Suprapubic skin (tissue), 4 donors: ENCODE results near the gene PSMC4. TPM values are rescaled to one million over a fixed set of nuclear protein-coding genes. Genes with fewer than 3 reads are reported as not detected.

Experiments used
- DNase-seq, 2 donors: peaks; one replicate each; pipeline ENCODE4 v3.0.0-alpha.2; 2019; ENCODE audit warnings: low spot score in 2 of 2
- H3K27ac ChIP-seq: fragments of 200-600 bp; sonication (generic); one replicate; pipeline ENCODE4 v1.5.1; 2019
- H3K27me3 ChIP-seq: fragments of 200-600 bp; sonication (generic); one replicate; pipeline ENCODE4 v1.5.1; 2019
- H3K36me3 ChIP-seq: fragments of 200-600 bp; sonication (generic); one replicate; pipeline ENCODE4 v1.5.1; 2019
- H3K4me1 ChIP-seq: fragments of 200-600 bp; sonication (generic); one replicate; pipeline ENCODE4 v1.5.1; 2019
- H3K4me3 ChIP-seq: fragments of 200-600 bp; sonication (generic); one replicate; pipeline ENCODE4 v1.5.1; 2019; ENCODE audit warnings: mild to moderate bottlenecking
- H3K9me3 ChIP-seq: fragments of 200-600 bp; sonication (generic); one replicate; pipeline ENCODE4 v1.5.1; 2019
- CTCF ChIP-seq, 2 donors: fragments of 200-600 bp in 1 of 2; fragments of 450-650 bp in 1 of 2; sonication (generic) in 1 of 2; IDR thresholded peaks; one replicate each; pipeline ENCODE4 v1.5.1; 2016 to 2019; ENCODE audit warnings: antibody characterized with exemption in 2 of 2, mild to moderate bottlenecking in 1 of 2, moderate library complexity in 1 of 2
- EP300 ChIP-seq: sonication (generic); formaldehyde crosslinking; IDR thresholded peaks from one replicate; pipeline ENCODE4 v1.6.1; 2017; ENCODE audit warnings: antibody characterized with exemption
- POLR2A ChIP-seq, 2 donors: fragments of 450-650 bp; IDR thresholded peaks; one replicate each; pipeline ENCODE4 v1.6.1; 2017; ENCODE audit warnings: antibody characterized with exemption in 2 of 2, mild to moderate bottlenecking in 2 of 2, moderate library complexity in 2 of 2
- POLR2AphosphoS5 ChIP-seq, 3 donors: sonication (generic); formaldehyde crosslinking; IDR thresholded peaks; one replicate each; pipeline ENCODE4 v1.6.1; 2017; ENCODE audit warnings: antibody characterized with exemption in 3 of 3
- WGBS: methylation state at CpG from one replicate; pipeline ENCODE4 v1.1.5; 2018; 5-methylcytosine and 5-hydroxymethylcytosine counted together
- total RNA-seq, 4 donors: library from RNA; depleted of rRNA; stranded (reverse); fragments of >200 nt; gene quantifications; one replicate each; pipeline ENCODE4 v1.1.0, GENCODE V29; 2016

The PSMC4 gene
- total RNA-seq, 4 donors from 2014 or later = 53.8 to 109 (median 95.9) TPM

- DNase-seq = no peak
- Histone ChIP-seq H3K4me1 (no peaks in the 10 kb centered on the region), H3K4me3 (no peak overlapping the region), H3K27ac (no peak overlapping the region), H3K27me3 (no peaks in the 10 kb centered on the region), H3K9me3 (no peaks in the 10 kb centered on the region), H3K36me3 (no peaks in the 10 kb centered on the region)
- WGBS = 89% methylated on average over 3 of the region's 3 CpGs
- no peak for TF ChIP-seq EP300
- no peak for TF ChIP-seq CTCF (IDR thresholded peaks at IDR 0.05)
- TF ChIP-seq POLR2AphosphoS5 (IDR thresholded peaks at IDR 0.05) = no peak
- no peak for TF ChIP-seq POLR2A (IDR thresholded peaks at IDR 0.05)
Observed at GRCh38 chr19:39963898-39964297, 7.1 kb upstream of the PSMC4 start.

- H3K4me3 ChIP-seq = no peak overlapping the region
- H3K36me3 ChIP-seq = no peaks in the 10 kb centered on the region
- no peak for DNase-seq
- H3K27ac ChIP-seq = no peak overlapping the region
- peaks cover 13% of the 10 kb centered on the region for H3K4me1 ChIP-seq
- H3K9me3 ChIP-seq = no peaks in the 10 kb centered on the region
- no peak for TF ChIP-seq POLR2AphosphoS5 (IDR thresholded peaks at IDR 0.05)
- TF ChIP-seq EP300 = no peak
- TF ChIP-seq POLR2A (IDR thresholded peaks at IDR 0.05) = no peak
- TF ChIP-seq CTCF (IDR thresholded peaks at IDR 0.05) = no peak
- 88% methylated on average over 6 of the region's 6 CpGs for WGBS
- no peaks in the 10 kb centered on the region for H3K27me3 ChIP-seq
Observed at GRCh38 chr19:39966617-39967016, 4.3 kb upstream of the PSMC4 start.

- Histone ChIP-seq H3K27me3 (no peaks in the 10 kb centered on the region), H3K27ac (no peak overlapping the region), H3K36me3 (peaks cover 3% of the 10 kb centered on the region), H3K4me1 (peaks cover 23% of the 10 kb centered on the region), H3K4me3 (no peak overlapping the region), H3K9me3 (no peaks in the 10 kb centered on the region)
- DNase-seq = no peak
- 81% methylated on average over 9 of the region's 9 CpGs for WGBS
- TF ChIP-seq EP300 (no peak), CTCF (IDR thresholded peaks at IDR 0.05) (no peak), POLR2A (IDR thresholded peaks at IDR 0.05) (no peak), POLR2AphosphoS5 (IDR thresholded peaks at IDR 0.05) (no peak)
Observed at GRCh38 chr19:39967561-39967960, 3.4 kb upstream of the PSMC4 start.

- no peak overlapping the region for H3K4me3 ChIP-seq
- DNase-seq = no peak
- H3K27me3 ChIP-seq = no peaks in the 10 kb centered on the region
- H3K4me1 ChIP-seq = peaks cover 23% of the 10 kb centered on the region
- H3K36me3 ChIP-seq = peaks cover 9% of the 10 kb centered on the region
- WGBS = 95% methylated on average over 15 of the region's 15 CpGs
- TF ChIP-seq EP300 (no peak), CTCF (IDR thresholded peaks at IDR 0.05) (no peak), POLR2A (IDR thresholded peaks at IDR 0.05) (no peak), POLR2AphosphoS5 (IDR thresholded peaks at IDR 0.05) (no peak)
- no peaks in the 10 kb centered on the region for H3K9me3 ChIP-seq
- H3K27ac ChIP-seq = no peak overlapping the region
Observed at GRCh38 chr19:39968789-39969188, 2.2 kb upstream of the PSMC4 start.

GRCh38 chr19:39969266-39969665 lies 1.7 kb upstream of the PSMC4 start:
- peaks cover 13% of the 10 kb centered on the region for H3K36me3 ChIP-seq
- no peak overlapping the region for H3K4me3 ChIP-seq
- H3K4me1 ChIP-seq = peaks cover 23% of the 10 kb centered on the region
- WGBS = 65% methylated on average over 6 of the region's 6 CpGs
- no peaks in the 10 kb centered on the region for H3K27me3 ChIP-seq
- TF ChIP-seq CTCF (IDR thresholded peaks at IDR 0.05) (no peak), POLR2AphosphoS5 (IDR thresholded peaks at IDR 0.05) (no peak), EP300 (no peak), POLR2A (IDR thresholded peaks at IDR 0.05) (no peak)
- no peaks in the 10 kb centered on the region for H3K9me3 ChIP-seq
- DNase-seq = no peak
- H3K27ac ChIP-seq = no peak overlapping the region
